Measurements from ENCODE around the gene SHANK2.

Gene SHANK2

GRCh38 chr11:71249301-71249700 is 3.1 kb downstream of the SHANK2 start:
- no peak for DNase-seq
- Histone ChIP-seq H3K9me3 (ENCODE audit: severe bottlenecking) (no peaks in the 10 kb centered on the region), H3K4me3 (ENCODE audit: low read depth, low read length) (no peak overlapping the region), H3K36me3 (no peaks in the 10 kb centered on the region), H3K27me3 (ENCODE audit: insufficient read depth, low read depth, severe bottlenecking) (peaks cover 7% of the 10 kb centered on the region), H3K27ac (no peak overlapping the region)
- TF ChIP-seq CTCF (IDR thresholded peaks at IDR 0.05; ENCODE audit: low read depth, low read length) = no peak

GRCh38 chr11:71248656-71249055 is 3.7 kb downstream of the SHANK2 start:
- Histone ChIP-seq H3K9me3 (ENCODE audit: severe bottlenecking) (no peaks in the 10 kb centered on the region), H3K4me3 (ENCODE audit: low read depth, low read length) (no peak overlapping the region), H3K27me3 (ENCODE audit: insufficient read depth, low read depth, severe bottlenecking) (peaks cover 7% of the 10 kb centered on the region), H3K36me3 (no peaks in the 10 kb centered on the region), H3K27ac (no peak overlapping the region)
- TF ChIP-seq CTCF (IDR thresholded peaks at IDR 0.05; ENCODE audit: low read depth, low read length) = no peak
- no peak for DNase-seq

DNA sequence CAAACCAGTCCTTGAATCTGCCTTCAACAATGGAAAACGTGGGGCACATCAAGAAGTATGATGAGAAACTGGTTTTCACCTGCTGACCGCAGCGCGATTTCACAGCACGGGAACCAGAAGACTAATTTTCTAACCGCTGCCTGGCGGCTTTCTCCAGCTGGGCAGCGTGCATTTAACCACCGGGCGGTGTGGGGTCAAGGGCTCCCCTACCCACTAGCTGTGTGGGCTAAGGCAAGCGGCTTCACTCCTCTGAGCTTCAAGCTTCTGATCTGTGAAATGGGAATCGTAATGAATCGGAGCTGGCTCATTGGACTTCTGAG is 4.2 kb downstream of the SHANK2 start:
- no peaks in the 10 kb centered on the region for H3K9me3 ChIP-seq (ENCODE audit: severe bottlenecking)
- H3K27ac ChIP-seq = no peak overlapping the region
- TF ChIP-seq CTCF (IDR thresholded peaks at IDR 0.05; ENCODE audit: low read depth, low read length) = no peak
- no peak for DNase-seq
- no peak overlapping the region for H3K4me3 ChIP-seq (ENCODE audit: low read depth, low read length)
- H3K27me3 ChIP-seq (ENCODE audit: insufficient read depth, low read depth, severe bottlenecking) = peaks cover 7% of the 10 kb centered on the region
- no peaks in the 10 kb centered on the region for H3K36me3 ChIP-seq

DNA sequence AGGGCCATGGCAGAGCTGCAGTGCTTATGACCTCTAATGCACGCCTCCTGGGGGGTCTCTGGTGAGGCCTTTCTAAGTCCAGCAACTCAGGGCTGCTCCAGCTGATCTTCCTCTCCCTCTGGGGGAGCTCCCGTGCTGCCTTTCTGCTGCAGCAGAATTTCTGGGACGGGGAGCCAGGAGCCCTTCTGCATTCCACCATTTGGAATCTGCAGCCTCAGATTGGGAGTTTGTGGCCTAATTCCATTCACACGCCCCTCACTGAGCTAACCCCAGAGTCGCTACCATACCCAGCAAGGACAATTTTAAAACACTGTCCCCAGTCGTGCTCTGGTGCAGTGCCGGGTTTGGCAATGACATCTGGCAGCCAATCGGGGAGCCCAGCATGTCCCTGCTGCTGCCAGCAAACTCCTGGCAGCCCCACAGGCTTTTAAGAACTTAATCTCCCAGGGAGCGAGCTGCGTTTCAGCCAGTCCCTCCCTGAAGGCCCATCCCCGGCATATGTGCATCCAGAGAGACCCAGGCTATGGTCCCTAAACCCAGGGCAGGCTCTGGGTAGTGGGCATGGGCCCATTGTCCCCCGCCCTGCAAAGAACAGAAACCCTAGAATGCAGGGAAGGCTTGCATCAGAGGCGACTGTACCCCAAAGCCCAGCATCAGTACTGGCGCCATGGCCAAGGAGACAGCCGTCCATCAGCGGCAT is 4.7 kb downstream of the SHANK2 start:
- Histone ChIP-seq H3K27ac (no peak overlapping the region), H3K27me3 (ENCODE audit: insufficient read depth, low read depth, severe bottlenecking) (peaks cover 7% of the 10 kb centered on the region), H3K36me3 (no peaks in the 10 kb centered on the region), H3K9me3 (ENCODE audit: severe bottlenecking) (no peaks in the 10 kb centered on the region), H3K4me3 (ENCODE audit: low read depth, low read length) (no peak overlapping the region)
- no peak for TF ChIP-seq CTCF (IDR thresholded peaks at IDR 0.05; ENCODE audit: low read depth, low read length)
- DNase-seq = peak; percentile 72

DNA sequence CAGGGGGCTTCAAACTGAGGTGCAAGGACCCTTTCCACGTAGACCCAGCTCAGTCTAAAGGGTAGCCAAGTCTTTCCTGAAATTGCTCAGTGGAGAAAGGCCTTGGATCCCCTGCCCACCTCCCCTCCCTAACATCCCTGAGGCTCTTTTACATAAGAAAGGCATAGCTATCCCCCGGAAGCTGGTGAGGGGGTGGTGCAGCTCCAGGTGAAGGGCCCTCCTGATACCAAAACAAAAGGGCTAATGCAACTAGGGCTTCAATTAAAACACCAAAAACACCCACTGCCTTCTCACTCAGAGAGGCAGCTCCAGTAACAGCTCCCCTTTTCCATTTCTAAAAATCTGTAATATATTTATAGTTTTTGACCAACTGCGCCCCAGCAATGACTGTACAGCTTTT is 5.8 kb downstream of the SHANK2 start:
- no peak overlapping the region for H3K27ac ChIP-seq
- no peaks in the 10 kb centered on the region for H3K36me3 ChIP-seq
- no peak for TF ChIP-seq CTCF (IDR thresholded peaks at IDR 0.05; ENCODE audit: low read depth, low read length)
- H3K4me3 ChIP-seq (ENCODE audit: low read depth, low read length) = no peak overlapping the region
- no peaks in the 10 kb centered on the region for H3K9me3 ChIP-seq (ENCODE audit: severe bottlenecking)
- no peak for DNase-seq
- H3K27me3 ChIP-seq (ENCODE audit: insufficient read depth, low read depth, severe bottlenecking) = peaks cover 7% of the 10 kb centered on the region
